RWPE1 (cell line): Measurements from ENCODE around the gene SELENOT.
A peak's percentile ranks its signal among the peaks of the same experiment; 100 is the strongest.

Experiments
- CTCF ChIA-PET: fragments of 350-600 bp; sonication (Branson Sonifier 250); formaldehyde crosslinking; extraction: SDS; loops from one replicate; lab custom pipeline; 2021; lab: Yijun Ruan, JAX
- POLR2A ChIA-PET: fragments of 400-600 bp; formaldehyde crosslinking; extraction: SDS; loops from one replicate; lab custom pipeline; 2020; ENCODE audit warnings: antibody characterized with exemption; ENCODE audit not compliant: low non-redundant PET; lab: Yijun Ruan, JAX
- DNase-seq: peaks from one replicate; pipeline ENCODE4 v3.0.0; 2012; ENCODE audit warnings: low spot score
- H3K27ac ChIP-seq: fragments of 450-650 bp; 2 replicates; pipeline ENCODE4 v1.5.1; 2017
- TF ChIP-seq, protein P1 (sequence below): fragments of 450-650 bp; conservative IDR thresholded peaks from 2 replicates; pipeline ENCODE4 v1.5.1; 2017; ENCODE audit warnings: low read depth, mild to moderate bottlenecking

SELENOT gene, protein sequence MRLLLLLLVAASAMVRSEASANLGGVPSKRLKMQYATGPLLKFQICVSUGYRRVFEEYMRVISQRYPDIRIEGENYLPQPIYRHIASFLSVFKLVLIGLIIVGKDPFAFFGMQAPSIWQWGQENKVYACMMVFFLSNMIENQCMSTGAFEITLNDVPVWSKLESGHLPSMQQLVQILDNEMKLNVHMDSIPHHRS

DNA sequence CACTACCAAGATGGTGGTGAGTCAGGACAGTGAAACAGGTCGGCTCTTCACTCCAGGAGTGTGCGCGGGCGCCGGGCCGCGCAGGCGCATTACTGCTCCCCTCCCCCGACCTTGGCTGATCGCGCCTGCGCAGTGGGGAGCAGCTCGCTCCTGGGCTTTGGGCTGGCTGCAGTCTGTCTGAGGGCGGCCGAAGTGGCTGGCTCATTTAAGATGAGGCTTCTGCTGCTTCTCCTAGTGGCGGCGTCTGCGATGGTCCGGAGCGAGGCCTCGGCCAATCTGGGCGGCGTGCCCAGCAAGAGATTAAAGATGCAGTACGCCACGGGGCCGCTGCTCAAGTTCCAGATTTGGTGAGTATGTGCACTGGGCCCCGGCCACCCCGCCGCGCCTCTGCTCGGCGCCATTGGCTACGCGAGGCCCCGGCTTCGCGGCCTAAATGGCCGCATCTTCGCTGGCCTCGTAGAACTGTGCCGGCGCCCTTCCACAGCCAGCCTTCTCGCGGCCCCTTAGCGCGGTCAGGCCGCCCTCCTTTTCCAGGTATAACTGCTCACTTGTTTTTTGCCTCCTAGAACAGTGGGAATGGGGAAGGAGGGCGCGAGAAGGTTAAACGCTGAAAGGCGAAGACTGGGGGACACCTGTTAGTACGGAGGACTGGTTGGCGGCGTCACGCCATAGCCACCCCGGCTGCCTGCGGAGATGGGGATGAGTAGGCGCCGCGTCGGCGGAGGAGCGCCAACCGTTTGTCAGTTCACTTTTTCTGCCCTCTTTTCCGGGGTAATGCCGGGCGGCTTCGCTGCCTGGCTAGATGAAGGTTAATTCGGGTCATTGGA is at the start of gene SELENOT:
Gene SELENOT, plus strand, starts transcription at position 169 of the 827 bp plus-strand sequence. Its CDS starts 42 bp downstream, at position 211.
- peak; percentile 98 for DNase-seq
- CTCF ChIA-PET: interaction anchor here (0.7 to 1.3 kb wide), 4 partner anchors 10 to 993 kb away, joined by 3 to 6 read pairs (median 3); no protein-coding TSS in a partner anchor
- POLR2A ChIA-PET: interaction anchor here (0.7 kb wide), 1 partner anchor 9 kb away, joined by 4 read pairs; no protein-coding TSS in a partner anchor
- H3K27ac ChIP-seq: peak within 1 kb of the TSS; percentile 99
- TF ChIP-seq, protein P1, sequence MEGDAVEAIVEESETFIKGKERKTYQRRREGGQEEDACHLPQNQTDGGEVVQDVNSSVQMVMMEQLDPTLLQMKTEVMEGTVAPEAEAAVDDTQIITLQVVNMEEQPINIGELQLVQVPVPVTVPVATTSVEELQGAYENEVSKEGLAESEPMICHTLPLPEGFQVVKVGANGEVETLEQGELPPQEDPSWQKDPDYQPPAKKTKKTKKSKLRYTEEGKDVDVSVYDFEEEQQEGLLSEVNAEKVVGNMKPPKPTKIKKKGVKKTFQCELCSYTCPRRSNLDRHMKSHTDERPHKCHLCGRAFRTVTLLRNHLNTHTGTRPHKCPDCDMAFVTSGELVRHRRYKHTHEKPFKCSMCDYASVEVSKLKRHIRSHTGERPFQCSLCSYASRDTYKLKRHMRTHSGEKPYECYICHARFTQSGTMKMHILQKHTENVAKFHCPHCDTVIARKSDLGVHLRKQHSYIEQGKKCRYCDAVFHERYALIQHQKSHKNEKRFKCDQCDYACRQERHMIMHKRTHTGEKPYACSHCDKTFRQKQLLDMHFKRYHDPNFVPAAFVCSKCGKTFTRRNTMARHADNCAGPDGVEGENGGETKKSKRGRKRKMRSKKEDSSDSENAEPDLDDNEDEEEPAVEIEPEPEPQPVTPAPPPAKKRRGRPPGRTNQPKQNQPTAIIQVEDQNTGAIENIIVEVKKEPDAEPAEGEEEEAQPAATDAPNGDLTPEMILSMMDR: peak; percentile 17; the same call in 1 of the 2 replicates

DNA sequence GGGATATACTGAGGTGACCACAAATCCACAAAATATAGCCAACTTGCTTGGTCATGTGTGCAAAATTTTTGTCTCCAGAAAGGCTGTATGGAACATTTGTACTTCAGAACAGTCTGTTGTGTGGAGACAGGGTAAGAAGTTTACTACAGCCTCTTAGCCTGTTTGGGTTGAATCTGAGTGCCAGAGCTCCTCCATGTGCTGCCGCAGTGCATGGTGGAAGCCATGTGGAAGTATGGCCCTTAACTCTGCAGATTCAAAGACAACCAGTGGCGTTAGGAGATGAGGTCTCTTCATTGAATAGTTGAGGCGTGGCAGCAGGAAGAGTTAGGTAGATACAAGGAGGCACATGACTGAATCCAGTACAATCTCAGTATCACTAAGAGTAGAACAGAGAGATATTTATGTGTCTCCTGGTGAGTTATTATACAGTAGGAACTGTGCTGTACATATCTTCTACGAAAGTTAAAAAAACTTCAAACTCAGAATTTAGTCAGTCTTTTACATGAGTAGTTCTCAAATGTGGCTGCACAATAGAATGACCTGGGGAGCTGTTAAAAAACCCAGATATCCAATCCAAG is 47.2 kb upstream of the SELENOT start:
- ChIA-PET POLR2A (no interaction called here), CTCF (interaction anchor here (0.8 kb wide), 1 partner anchor 146 kb away, joined by 3 read pairs; no protein-coding TSS in a partner anchor)
- TF ChIP-seq, protein P1: no peak
- H3K27ac ChIP-seq: no peak overlapping the region
- DNase-seq: no peak

DNA sequence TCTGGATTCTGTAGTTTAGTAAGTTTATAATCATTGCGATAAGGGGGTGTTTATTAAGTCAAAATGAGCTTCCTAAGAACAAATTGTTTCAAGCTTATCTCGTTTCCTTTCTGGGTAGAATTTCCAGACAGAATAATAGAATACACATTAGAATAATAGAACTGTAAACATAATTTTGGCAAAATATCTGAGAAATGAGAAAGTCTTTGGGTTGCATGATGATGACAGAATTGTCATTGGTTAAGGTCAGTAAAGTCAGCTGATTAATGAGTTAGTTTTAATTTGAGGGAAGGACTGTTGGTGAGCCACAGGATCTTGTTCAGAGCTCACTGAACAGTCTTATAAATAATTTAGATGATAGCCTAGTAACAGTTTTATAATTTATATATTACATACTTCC is 46.3 kb upstream of the SELENOT start:
- POLR2A ChIA-PET: no interaction called here
- TF ChIP-seq, protein P1: no peak
- no peak overlapping the region for H3K27ac ChIP-seq
- DNase-seq: no peak
- CTCF ChIA-PET: interaction anchor here (0.8 kb wide), 1 partner anchor 147 kb away, joined by 3 read pairs; no protein-coding TSS in a partner anchor

DNA sequence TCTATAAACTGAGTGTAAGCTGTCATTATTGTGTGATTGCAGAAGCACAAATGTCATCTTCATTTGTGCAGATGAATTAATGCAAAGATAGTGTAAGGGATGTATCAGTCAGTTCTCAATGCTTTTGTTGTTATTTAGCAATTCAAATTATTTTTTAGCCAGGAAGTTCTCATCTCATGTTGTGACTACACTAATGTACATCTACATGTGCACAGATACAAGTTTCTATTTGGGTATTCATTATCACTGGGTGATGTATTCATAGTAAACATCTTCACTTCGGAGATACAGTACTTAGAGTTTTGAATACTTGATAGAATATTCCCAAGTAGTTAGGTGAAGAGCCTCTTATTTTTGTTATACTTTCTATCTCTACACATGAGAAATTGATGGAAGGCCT is 45.4 kb upstream of the SELENOT start:
- ChIA-PET CTCF (no interaction called here), POLR2A (no interaction called here)
- TF ChIP-seq, protein P1: no peak
- no peak for DNase-seq
- no peak overlapping the region for H3K27ac ChIP-seq

DNA sequence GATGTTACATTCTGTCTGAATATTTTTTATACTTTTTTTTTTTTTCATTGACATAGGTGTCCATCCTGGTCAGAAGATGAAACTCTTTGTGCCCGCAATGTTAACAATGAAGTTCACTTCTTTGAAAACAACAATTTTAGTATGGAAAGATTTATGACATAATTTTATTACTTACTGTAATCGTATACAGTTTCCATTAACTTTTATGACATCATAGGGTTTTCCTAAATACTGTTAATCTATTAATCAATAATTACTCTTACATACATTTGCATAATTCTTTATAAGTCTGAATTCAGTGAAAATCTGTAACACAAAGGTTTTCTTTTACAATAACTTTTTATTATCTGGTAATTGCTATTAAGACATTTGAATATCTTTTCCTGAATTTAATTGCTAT is 38.9 kb upstream of the SELENOT start:
- TF ChIP-seq, protein P1: no peak
- POLR2A ChIA-PET: no interaction called here
- CTCF ChIA-PET: interaction anchor here (0.7 kb wide), 1 partner anchor 121 kb away, joined by 4 read pairs; no protein-coding TSS in a partner anchor
- no peak for DNase-seq
- no peak overlapping the region for H3K27ac ChIP-seq

DNA sequence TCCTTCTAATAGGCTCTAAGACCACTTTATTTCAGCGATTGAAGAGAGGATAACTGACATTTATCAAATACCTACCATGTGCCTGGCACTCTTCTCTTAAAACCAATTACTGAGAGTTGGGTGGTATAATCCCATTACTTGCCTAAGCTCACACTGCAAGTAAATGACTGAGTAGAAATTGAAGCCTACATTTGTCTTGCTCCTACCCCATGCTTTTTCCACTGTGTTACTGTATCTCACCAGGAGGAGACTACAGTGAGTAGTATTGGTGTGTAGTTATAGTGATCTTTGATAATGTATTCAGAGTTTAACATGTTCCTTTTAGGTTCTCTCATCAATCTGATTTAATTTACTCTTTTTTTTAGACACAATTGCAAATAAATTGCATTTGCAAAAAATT is 35.8 kb upstream of the SELENOT start:
- CTCF ChIA-PET: no interaction called here
- DNase-seq: no peak
- POLR2A ChIA-PET: no interaction called here

More for the DNA sequence above, 35.8 kb upstream of the SELENOT start:
- TF ChIP-seq, protein P1: no peak
- H3K27ac ChIP-seq: no peak overlapping the region
